Transverse colon (tissue), 4 donors: ENCODE results near the gene PDE6D. TPM values are rescaled to one million over a fixed set of nuclear protein-coding genes. Genes with fewer than 3 reads are reported as not detected.

ENCODE experiments used
- DNase-seq: peaks from one replicate; pipeline ENCODE4 v3.0.0-alpha.2; 2019
- H3K27ac ChIP-seq, 4 donors: fragments of 200-600 bp; sonication (generic); 2 replicates each; pipeline ENCODE4 v1.5.1; 2016 to 2018; ENCODE audit warnings: inconsistent platforms in 4 of 4
- H3K27me3 ChIP-seq: fragments of 200-600 bp; sonication (generic); 2 replicates; pipeline ENCODE4 v1.5.1; 2017; ENCODE audit warnings: inconsistent platforms
- H3K36me3 ChIP-seq, 4 donors: fragments of 200-600 bp; sonication (generic); 2 replicates each; pipeline ENCODE4 v1.5.1; 2017 to 2019; ENCODE audit warnings: inconsistent platforms in 4 of 4
- H3K4me1 ChIP-seq, 4 donors: fragments of 200-600 bp; sonication (generic); 2 replicates each; pipeline ENCODE4 v1.5.1; 2017 to 2020; ENCODE audit warnings: inconsistent platforms in 4 of 4
- H3K4me3 ChIP-seq, 4 donors: fragments of 200-600 bp; sonication (generic); 1 replicate in 1 of 4; 2 replicates in 3 of 4; pipeline versions ENCODE4 v1.5.1 to v1.6.1; 2017 to 2019; ENCODE audit warnings: inconsistent platforms in 4 of 4
- H3K9me3 ChIP-seq, 2 donors: fragments of 200-600 bp; sonication (generic); 2 replicates each; pipeline ENCODE4 v1.5.1; 2017 to 2019; ENCODE audit warnings: inconsistent platforms in 2 of 2
- CTCF ChIP-seq, 5 experiments: fragments of 200-600 bp in 3 of 5; fragments of 450-650 bp in 2 of 5; sonication (generic) in 3 of 5; IDR thresholded peaks; 1 replicate in 2 of 5; 2 replicates in 3 of 5; pipeline ENCODE4 v1.5.1; 2016 to 2017; ENCODE audit warnings: antibody characterized with exemption in 5 of 5, inconsistent platforms in 3 of 5, mild to moderate bottlenecking in 2 of 5, moderate library complexity in 1 of 5
- EP300 ChIP-seq: sonication (generic); formaldehyde crosslinking; IDR thresholded peaks from one replicate; pipeline ENCODE4 v1.6.1; 2017; ENCODE audit warnings: antibody characterized with exemption, low read depth
- POLR2A ChIP-seq: fragments of 450-650 bp; IDR thresholded peaks from one replicate; pipeline ENCODE4 v1.6.1; 2016; ENCODE audit warnings: antibody characterized with exemption, mild to moderate bottlenecking, moderate library complexity
- POLR2AphosphoS5 ChIP-seq, 3 donors: sonication (generic); formaldehyde crosslinking; IDR thresholded peaks; one replicate each; pipeline ENCODE4 v1.6.1; 2016; ENCODE audit warnings: antibody characterized with exemption in 3 of 3
- WGBS, 2 donors: methylation state at CpG; one replicate each; pipeline ENCODE4 v1.1.5; 2018; ENCODE audit warnings: low coverage in 1 of 2; 5-methylcytosine and 5-hydroxymethylcytosine counted together
- in situ Hi-C, 4 donors: fragments of 200-750 bp; cut with MboI; loops; one replicate each; pipeline versions ENCODE4 v1.15.0 to v1.15.1; 2017; ENCODE audit warnings: low sequenced_read_pairs in 3 of 4, low pct_ligation_motif_present in 1 of 4, low pct_unique_long_range_greater_than_20kb in 1 of 4
- intact Hi-C: fragments of 100-400 bp; cut with DNase I; formaldehyde crosslinking; loops from one replicate; pipeline ENCODE4 v1.15.1; 2023; ENCODE audit warnings: low total_unique reads
- total RNA-seq, 4 donors: library from RNA; depleted of rRNA; stranded (reverse); fragments of >200 nt; gene quantifications; one replicate each; pipeline ENCODE4 v1.1.0, GENCODE V29; 2016

PDE6D gene
- total RNA-seq, 4 donors from 2014 or later, result 4.8 to 34.1 (median 20.7) TPM

GRCh38 chr2:231689124-231689893 is 91.8 kb downstream of the PDE6D start:
- no peak for DNase-seq
- 87 to 100% methylated on average over 2 to 15 of the region's 15 CpGs for WGBS, 2 donors

GRCh38 chr2:231688719-231689118 is 92.4 kb downstream of the PDE6D start:
- no peaks in the 10 kb centered on the region for H3K36me3 ChIP-seq
- H3K4me3 ChIP-seq, result no peak overlapping the region
- TF ChIP-seq EP300 (no peak), POLR2AphosphoS5 (IDR thresholded peaks at IDR 0.05) (no peak), CTCF (IDR thresholded peaks at IDR 0.05) (no peak), POLR2A (no peak)
- in situ Hi-C loops, result no loop called here
- WGBS, 2 donors, result 87% methylated on average over 17 of the region's 17 CpGs; no CpG with 5 or more reads in 1 of the 2 donors
- intact Hi-C loops, result no loop called here
- no peaks in the 10 kb centered on the region for H3K9me3 ChIP-seq
- H3K27me3 ChIP-seq, result no peaks in the 10 kb centered on the region
- peaks cover 0 to 12% (median 5%) of the 10 kb centered on the region in 4 donors for H3K4me1 ChIP-seq
- H3K27ac ChIP-seq, result no peak overlapping the region
- DNase-seq, result no peak

More at GRCh38 chr2:231689124-231689893, 91.8 kb downstream of the PDE6D start:
- no peak for TF ChIP-seq POLR2AphosphoS5 (IDR thresholded peaks at IDR 0.05)
- no peak for TF ChIP-seq EP300
- TF ChIP-seq POLR2A, result no peak
- no peak for TF ChIP-seq CTCF (IDR thresholded peaks at IDR 0.05)
- in situ Hi-C loops (no loop called here), intact Hi-C loops (no loop called here)
- H3K4me3 ChIP-seq, result no peak overlapping the region
- H3K4me1 ChIP-seq, result peaks cover 0 to 12% (median 5%) of the 10 kb centered on the region in 4 donors
- no peaks in the 10 kb centered on the region for H3K36me3 ChIP-seq
- H3K27me3 ChIP-seq, result no peaks in the 10 kb centered on the region
- H3K9me3 ChIP-seq, result no peaks in the 10 kb centered on the region
- H3K27ac ChIP-seq, result no peak overlapping the region

- Histone ChIP-seq H3K27me3 (no peaks in the 10 kb centered on the region), H3K4me3 (no peak overlapping the region), H3K9me3 (no peaks in the 10 kb centered on the region), H3K36me3 (no peaks in the 10 kb centered on the region), H3K4me1 (peaks cover 0 to 13% (median 3%) of the 10 kb centered on the region in 4 donors), H3K27ac (no peak overlapping the region)
- intact Hi-C loops, result no loop called here
- DNase-seq, result no peak
- in situ Hi-C loops, result no loop called here
- WGBS, 2 donors, result 93% methylated on average over 4 of the region's 4 CpGs; no CpG with 5 or more reads in 1 of the 2 donors
- TF ChIP-seq POLR2AphosphoS5 (IDR thresholded peaks at IDR 0.05), result no peak
Measured at GRCh38 chr2:231687961-231688360, 93.1 kb downstream of the PDE6D start.

GRCh38 chr2:231687133-231687852 is 93.8 kb downstream of the PDE6D start:
- peaks cover 0 to 16% (median under 1%) of the 10 kb centered on the region in 4 donors for H3K4me1 ChIP-seq
- DNase-seq, result peak; percentile 74
- no peak overlapping the region for H3K4me3 ChIP-seq
- no peak overlapping the region for H3K27ac ChIP-seq
- no peaks in the 10 kb centered on the region for H3K27me3 ChIP-seq
- H3K9me3 ChIP-seq, result no peaks in the 10 kb centered on the region
- intact Hi-C loops (no loop called here), in situ Hi-C loops (no loop called here)
- WGBS, 2 donors, result 61 to 100% methylated on average over 1 to 14 of the region's 14 CpGs
- TF ChIP-seq CTCF (IDR thresholded peaks at IDR 0.05), result peak; percentile 37 to 50 (median 48)
- no peak for TF ChIP-seq POLR2AphosphoS5 (IDR thresholded peaks at IDR 0.05)
- H3K36me3 ChIP-seq, result no peaks in the 10 kb centered on the region
